ENCODE data around the gene PLGRKT.
"Not testable (repeated sequence)": the region's sequence is repeated elsewhere in the genome, so short reads cannot be mapped to it uniquely, and the experiment has no call there.

Gene PLGRKT

DNA sequence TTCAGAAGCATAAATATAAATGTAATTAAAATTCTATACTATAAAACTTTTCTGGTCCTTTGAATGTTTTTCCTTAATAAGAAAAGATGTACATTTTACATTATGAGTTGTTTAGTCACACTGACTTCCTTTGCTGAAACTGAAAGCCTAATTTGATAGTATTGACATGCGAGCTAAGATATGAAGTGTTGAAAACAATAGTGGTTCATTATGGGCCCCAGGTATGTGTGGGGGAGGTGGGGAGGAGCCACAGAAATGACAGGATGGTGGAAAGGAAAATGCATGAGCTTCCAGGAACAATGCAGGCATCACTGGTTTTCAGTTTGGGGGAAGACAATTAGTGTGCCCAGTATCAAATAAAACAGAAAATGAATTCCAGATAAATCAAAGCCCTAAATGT is 62.6 kb downstream of the PLGRKT start:
- no peak for DNase-seq

DNA sequence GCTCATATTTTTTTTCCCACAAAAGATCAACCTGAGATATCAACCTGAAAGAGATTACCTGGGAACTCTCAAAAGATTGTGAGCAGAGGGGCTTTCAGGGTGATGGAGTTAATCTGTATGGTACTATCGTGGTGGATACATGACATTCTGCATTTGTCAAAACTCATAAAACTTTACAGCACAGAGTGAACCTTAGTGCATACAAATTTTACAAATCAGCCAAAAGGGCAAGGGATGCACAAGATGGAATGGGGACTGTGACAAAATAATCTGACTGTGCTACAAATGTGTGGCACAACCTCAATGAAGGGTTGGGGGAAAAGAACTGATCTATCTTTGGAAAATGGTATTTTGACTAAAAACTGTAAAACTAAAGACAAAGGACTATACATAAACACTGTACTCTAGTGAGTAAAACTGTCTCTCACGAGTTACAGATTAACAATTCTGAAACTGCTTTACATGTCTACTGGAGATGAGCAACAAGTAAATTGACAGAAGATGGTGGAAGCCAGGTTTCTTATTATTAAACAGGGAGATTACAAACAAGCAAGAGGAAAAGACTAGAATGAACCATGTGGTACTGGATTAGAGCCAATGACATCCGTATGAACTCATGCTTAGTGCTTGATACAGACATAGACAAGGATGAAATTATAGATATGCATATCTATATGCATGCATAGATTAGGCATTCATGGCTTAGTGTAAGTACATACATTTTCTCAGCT is 73.3 kb downstream of the PLGRKT start:
- DNase-seq = no peak

DNA sequence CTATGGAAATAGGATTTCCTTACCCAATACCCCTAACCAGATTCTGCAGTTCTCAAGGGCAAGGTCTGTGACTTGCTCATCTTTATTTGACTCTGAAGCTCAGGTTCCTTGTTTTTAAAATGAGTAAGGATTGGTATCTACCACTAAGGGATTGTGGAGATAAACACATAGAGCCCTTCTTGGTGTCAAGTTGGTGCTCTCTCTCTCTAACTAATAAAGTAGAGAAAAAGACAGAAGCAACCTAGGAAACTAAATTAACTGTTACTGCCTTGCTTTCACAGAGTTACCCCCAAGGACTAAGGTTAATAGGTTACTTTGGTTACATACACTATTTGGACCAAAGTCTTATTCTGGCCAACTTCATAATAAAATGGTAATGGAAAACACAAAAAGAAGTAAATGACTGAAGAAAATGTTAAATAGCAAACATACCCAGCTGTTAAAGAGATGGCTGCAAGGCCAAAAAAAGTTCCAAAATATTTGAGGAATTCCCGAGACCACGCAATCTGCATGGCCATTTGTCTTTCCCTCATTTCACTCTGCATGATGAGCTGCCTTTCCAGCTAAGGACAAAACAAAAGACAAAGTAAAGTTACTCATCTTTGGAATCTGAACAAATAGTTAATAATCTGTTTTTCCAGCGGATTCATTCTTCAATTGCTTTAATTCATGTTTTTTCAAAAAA is 76.3 kb downstream of the PLGRKT start:
- DNase-seq = no peak

DNA sequence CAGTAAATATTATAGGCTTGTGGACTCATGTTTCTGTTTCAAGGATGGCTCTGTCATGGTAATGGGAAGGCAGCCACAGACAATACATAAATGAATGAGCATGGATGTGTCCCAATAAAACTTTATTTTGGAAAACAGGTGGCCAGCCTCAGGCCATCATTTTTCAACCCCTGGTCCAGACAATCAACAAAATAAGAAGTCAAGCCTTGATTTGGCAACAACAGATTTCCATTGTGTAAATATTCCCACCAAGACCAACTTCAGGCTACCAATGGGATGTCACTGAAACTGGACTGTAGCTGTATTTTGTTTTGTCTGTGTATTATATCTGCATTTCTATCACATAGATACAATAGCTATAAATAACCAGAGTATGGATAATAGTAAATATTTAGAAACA is 77.4 kb downstream of the PLGRKT start:
- no peak for DNase-seq

DNA sequence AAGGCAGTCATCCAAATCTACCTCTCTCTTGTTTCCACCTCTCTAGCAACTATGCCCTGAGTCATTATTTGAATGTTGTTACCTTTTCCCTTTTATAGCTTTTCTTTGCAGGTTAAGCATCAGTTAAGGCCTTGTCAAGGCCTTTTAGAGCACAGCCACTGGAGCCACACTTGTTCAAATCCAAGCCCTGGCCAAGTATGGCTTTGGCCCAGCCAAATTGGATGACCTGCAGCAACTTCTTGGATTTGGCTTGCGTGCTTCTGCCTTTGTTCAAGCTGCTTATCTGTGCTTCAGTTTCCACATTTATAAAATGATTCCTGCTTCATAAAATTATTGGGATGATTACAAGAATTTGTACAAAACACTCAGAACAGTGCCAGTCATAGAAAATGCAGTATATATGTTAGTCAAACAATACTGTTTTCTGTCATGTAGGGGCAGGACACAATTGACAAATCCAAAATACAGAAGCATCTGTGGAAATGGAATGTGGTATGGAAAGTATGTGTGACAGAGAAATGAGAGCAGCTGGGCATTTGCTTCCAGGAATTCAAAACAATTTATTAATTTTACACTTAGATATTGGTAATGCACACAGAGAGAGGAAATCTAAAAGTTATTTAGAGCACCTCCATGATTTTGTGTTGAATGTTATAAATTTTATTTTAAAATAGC is 80.2 kb downstream of the PLGRKT start:
- no peak for DNase-seq

DNA sequence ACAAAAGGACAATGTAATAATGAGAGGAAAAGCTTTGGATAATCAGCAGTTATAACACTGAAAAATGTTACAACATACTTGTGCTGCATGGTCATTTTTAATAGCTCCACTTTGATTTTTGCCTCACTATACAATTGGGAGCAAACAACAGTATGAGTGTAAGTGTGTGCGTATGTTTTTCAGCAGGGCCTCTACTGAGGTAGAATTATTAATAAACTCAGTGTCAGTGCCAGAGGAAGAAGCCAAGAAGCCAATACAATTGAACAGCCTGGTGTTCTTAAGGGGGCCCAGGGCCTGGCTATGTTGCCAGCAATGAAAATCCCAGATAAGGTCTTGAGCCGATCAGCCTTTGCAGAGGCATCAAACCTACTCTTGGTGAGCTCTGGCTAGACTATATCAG is 81.9 kb downstream of the PLGRKT start:
- no peak for DNase-seq

DNA sequence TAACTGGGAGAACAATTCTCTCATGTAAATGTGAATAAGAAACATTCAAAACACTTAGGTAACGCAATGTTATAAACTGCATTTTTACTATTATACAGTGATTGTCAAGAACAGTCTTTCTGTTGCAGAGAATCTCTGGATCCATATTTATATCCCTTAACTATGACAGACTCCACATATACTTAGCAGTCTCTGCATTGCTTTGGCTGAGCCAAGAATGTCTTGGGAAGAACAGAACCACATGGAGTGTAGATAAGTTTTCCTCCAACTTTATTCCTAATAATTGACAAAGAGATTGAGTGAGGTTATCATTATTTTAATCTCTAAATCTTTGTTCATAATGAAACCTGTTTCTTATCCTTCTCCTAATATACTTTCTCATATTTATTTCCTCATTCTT is 82.5 kb downstream of the PLGRKT start:
- no peak for DNase-seq

DNA sequence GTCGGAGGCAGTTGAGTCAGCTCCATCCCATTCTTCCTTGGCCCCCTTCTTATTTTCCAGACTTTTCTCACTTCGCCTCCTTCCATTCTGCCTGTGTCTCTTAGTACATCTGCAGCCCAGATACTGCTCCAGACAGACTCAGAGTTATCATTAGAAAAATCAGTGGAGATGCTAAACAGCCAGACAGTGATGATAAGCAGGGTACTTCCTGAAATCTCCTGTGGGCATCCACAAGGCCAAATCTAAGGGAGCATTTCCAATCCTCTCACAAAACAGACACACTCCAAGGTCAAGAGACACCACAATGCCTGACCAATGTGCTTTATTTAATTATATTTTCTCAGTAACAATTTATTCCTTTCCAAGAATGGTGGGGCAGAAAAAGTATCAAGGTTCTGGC is 83.5 kb downstream of the PLGRKT start:
- DNase-seq = no peak

DNA sequence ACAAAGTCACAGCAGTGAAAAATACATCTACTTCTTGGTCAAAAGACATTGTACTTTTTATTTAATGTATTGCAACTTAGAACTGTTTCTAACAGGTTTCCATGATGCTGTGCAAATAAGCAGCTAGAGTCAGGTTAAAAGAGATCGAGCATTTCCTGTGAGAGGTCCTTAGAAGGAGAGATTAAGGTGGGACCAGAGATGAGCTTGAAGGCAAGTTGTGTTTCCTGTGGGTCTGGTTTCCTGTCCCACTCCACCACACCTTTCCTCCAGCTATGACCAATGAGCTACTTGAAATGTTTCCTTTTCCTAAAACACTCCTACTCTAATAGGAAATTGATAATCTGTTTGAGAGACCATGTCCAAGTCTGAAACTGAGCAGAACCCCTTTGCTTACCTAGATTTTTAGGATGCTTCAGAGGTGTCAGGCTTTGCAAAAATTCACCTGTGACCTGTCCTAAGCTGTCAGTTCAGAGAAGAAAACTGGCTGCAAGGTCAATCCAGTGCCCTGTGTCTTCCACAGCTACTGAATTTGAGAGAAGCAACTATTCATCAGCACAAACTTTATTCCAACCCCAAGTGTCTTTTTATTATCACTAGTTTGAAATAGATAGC is 85.0 kb downstream of the PLGRKT start:
- no peak for DNase-seq

DNA sequence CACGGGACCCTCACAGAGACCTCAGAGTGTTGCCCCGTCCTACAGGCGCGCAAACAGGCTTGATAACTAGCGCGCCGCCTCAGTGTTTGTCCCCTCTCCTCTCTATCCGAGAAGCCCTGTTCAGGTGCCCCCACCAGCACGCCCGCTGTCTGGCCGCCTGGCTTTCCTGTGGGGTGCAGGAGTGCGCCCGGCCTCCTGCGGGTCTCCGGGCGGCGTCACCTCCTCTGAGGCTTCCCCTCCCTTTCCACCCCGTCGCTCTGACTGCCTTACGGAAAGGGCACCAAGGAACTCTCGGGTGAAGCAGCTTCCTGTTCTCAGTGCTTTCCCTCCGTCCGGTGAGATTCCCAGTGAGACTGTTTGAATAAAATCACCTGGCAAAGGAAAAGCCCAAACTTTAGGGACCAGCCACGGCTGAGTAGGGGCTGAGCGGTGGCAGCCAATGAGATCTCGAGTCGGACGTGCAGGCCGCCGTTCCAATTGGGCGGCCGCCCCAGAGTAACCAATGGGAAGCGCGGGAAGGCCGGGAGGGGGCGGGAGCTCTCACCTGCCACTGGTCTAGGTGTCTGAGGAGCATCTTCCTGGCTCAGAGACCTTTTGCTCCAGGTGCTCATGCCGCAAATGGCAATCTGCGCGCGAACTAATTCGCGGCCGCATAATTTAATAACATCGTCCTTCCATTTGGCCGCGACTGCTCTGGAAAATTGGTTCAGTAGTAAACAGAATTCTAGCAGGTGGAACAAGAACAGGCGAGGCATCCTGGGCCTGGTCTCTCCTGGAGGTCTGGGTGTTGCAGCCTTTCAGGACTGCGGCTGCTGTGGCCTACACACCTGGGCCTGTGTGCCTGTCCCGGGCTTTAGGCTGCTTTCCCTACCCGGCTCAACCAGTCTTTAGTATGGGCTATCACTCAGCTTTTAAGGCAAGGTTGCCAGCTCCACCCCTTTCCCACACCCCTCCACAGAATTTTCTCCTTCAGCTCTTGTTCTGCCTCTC is 98.4 kb downstream of the PLGRKT start, which contains the start of gene RLN1:
Gene RLN1 (minus strand): TSS at position 885 of the 990 bp plus-strand sequence. CDS start 130 bp downstream, at position 755.
- not testable (repeated sequence) for DNase-seq

DNA sequence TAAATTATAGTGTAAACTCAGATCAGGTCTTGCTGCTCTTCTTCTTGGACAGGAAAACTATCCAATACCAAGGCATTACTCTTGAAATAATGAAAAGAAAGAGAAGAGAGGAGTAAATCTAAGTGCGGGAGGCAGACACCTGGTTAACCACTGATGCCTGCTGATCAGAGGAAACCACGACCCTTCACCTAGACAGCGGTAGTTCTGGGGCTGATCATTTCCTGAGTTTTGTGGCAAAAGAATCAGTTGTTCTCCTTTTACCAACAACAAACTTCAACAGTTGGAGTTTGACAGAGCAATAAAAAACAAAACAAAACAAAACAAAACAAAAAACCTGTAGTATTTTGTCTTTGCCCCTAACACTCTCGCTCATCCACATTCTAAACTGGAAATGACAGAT is 101.0 kb downstream of the PLGRKT start:
- no peak for DNase-seq

DNA sequence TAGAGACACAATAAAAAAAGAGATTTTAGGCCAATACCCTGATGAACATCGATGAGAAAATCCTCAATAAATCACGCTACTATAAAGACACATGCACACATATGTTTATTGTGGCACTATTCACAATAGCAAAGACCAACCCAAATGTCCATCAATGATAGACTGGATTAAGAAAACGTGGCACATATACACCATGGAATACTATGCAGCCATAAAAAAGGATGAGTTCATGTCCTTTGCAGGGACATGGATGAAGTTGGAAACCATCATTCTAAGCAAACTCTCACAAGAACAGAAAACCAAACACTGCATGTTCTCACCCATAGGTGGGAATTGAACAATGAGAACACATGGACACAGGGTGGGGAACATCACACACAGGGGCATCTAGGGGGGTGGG is 106.4 kb downstream of the PLGRKT start:
- DNase-seq = not testable (repeated sequence)

DNA sequence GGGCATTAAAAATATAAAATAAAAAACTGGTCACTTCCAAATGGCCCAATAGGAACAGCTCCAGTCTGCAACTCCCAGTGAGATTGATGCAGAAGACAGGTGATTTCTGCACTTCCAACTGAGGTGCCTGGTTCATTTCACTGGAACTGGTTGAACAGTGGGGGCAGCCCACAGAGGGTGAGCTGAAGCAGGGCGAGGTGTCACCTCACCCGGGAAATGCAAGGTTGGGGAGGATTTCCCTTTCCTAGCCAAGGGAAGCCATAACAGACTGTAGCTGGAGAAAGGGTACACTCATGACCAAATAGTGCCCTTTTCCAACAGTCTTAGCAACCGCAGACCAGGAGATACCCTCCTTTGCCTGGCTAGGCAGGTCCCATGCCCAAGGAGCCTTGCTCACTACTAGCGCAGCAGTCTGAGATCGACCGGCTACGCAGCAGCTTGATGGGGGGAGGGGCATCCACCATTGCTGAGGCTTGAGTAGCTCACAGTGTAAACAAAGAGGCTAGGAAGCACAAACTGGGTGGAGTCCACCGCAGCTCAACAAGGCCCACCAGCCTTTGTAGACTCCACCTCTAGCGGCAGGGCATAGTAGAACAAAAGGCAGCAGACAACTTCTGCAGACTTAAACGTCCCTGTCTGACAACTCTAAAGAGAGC is 110.7 kb downstream of the PLGRKT start:
- no peak for DNase-seq

DNA sequence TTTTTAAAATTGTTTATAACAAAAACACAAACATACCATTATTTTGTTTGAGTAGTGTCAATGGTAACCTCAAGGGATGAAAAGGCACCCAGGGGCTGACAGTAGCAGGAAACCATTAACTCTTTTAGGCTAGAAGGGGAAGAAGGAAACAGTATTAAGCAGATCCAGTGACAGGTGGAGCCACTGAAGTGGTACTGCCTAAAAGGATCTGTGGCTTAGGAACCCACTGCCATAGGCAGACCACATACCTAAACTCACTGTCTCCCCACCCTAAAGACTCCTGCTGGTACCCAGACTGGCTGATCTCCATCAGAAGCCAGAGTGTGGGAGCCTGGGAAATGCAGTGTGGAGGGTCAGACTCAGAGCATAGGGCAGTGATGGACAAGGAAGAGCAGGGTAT is 111.5 kb downstream of the PLGRKT start:
- no peak for DNase-seq

DNA sequence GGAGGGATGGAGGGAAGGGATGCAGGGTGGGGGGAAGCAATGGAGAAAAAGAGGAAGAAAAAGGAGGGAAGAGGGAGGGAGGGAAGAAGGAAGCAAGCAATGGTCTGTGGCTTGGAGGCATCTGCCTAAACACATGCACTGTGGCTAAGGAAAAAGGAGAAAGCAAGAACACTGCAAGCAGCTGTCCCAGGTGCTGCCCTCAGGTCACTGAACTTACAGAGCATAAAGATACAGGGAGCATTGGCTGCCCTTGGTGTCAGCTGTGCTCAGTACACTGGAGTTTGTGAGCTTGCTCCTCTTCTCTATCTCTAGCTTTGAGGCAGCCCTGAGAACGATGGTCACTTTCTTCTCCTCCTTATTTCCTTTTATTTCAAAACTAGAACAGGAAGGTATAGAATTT is 116.1 kb downstream of the PLGRKT start:
- peak; percentile 0 to 9 for DNase-seq

DNA sequence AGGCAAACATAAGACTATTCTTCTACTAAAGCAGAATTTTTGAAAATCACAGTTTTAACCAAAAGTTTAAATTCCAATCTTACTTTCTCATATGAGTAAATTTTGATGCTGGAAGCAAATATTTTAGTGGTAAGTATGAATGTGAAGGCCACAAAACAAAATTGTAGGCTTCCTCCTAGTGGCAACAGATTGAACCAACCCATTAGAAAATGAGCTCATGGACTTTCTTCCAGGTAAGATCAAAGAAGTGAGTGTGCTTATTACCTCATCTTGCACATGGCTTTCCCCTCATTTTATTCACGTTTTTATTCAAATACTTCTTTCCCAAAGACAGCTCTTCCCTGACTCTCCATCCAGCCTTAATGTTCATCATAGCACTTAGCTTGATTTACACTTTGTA is 116.7 kb downstream of the PLGRKT start:
- DNase-seq = peak in 1 of 2 experiments; percentile 1

DNA sequence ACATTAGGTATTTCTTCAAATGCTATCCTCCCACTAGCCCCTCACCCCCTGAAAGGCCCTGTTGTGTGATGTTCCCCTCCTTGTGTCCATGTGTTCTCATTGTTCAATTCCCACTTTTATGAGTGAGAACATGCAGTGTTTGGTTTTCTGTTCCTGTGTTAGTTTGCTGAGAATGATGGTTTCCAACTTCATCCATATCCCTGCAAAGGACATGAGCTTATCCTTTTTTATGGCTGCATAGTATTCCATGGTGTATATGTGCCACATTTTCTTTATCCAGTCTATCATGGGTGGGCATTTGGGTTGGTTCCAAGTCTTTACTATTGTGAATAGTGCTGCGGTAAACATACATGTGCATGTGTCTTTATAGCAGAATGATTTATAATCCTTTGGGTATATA is 121.3 kb downstream of the PLGRKT start:
- not testable (repeated sequence) for DNase-seq

DNA sequence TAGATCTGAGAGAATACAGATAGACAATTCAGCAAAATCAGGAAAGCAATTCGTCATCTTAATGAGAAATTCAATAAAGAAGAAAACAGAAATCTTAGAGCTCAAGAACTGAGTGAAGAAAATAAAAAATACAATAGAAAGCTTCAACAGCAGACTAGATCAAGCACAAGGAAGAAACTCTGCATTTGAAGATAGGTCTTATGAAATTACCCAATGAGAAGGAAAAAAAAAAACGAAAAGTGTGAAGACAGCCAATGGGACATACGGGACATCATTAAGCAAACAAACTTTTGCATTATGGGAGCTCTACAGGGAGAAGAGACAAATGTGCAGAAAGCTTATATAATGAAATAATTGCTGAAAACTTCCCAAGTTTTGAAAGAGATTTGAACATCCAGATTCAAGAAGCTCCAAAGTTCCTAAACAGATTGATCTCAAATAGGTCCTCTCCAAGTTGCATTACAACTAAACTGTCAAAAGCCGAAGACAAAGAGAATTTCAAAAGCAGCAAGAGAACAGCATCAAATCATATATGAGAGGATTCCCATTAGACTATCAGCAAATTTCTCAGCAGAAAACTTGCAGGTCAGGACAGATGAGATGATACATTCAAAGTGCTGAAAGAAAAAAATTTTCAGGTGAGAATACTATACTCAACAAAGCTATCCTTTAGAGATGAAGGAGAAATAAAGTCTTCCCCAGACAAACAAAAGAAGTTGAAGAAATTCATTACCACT is 122.4 kb downstream of the PLGRKT start:
- no peak for DNase-seq

DNA sequence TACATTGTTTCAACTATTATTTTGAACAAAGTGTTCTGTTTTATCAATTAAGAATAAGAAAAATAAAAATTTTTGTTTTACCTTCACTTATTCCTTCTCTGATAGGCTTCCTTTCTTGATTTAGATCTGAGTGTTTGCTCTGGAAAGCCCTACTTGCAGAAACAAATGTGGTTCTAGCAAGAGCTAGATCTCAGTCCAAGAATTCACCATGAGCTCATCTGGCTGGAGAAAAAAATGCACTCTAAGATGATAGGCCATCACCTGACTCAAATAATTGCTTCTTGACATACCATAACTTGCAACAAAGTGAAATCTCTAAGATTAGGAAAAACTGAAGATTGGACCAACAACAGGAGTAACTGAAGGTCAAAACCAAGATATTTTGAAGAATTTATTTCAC is 126.9 kb downstream of the PLGRKT start:
- DNase-seq = no peak
